ENCODE results near the gene C4orf33.

DNA sequence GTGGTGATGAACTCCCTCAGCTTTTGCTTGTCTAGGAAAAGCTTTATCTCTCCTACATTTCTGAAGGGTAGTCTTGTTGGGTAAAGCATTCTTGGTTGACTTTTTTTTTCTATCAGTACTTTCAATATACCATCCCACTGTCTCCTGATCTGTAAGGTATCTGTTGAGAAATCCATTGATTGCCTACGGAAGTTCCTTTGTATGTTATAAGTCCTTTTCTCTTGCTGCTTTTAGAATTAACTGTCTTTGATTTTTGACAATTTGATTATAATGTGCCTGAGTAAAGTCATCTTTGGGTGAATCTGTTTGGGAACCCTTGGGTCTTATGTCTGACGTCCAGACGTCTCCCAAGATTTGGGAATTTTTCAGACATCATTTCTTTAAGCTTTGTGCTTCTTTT lies 33.4 kb upstream of the C4orf33 start:
- TF ChIP-seq ZFX (IDR thresholded peaks at IDR 0.05; ENCODE audit: borderline replicate concordance) = no peak
- TF ChIP-seq, protein P1, sequence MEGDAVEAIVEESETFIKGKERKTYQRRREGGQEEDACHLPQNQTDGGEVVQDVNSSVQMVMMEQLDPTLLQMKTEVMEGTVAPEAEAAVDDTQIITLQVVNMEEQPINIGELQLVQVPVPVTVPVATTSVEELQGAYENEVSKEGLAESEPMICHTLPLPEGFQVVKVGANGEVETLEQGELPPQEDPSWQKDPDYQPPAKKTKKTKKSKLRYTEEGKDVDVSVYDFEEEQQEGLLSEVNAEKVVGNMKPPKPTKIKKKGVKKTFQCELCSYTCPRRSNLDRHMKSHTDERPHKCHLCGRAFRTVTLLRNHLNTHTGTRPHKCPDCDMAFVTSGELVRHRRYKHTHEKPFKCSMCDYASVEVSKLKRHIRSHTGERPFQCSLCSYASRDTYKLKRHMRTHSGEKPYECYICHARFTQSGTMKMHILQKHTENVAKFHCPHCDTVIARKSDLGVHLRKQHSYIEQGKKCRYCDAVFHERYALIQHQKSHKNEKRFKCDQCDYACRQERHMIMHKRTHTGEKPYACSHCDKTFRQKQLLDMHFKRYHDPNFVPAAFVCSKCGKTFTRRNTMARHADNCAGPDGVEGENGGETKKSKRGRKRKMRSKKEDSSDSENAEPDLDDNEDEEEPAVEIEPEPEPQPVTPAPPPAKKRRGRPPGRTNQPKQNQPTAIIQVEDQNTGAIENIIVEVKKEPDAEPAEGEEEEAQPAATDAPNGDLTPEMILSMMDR (IDR thresholded peaks at IDR 0.05) = no peak

Data from 22Rv1 (cell line).